HepG2 (cell line): ENCODE measurements around the gene HSD17B2. TPM values are rescaled to one million over a fixed set of nuclear protein-coding genes. Genes with fewer than 3 reads are reported as not detected.

Source experiments
- ATAC-seq: fragments of 200-7000 bp; cut with Tn5 transposase; 3 replicates; pipeline ENCODE4 v1.9.1; 2020; ENCODE audit warnings: mild to moderate bottlenecking, moderate library complexity
- BruUV-seq: library from RNA; stranded (reverse); fragments of 400-500 nt; replicated peaks from 2 replicates; lab custom pipeline; 2021; lab: Mats Ljungman, UMichigan
- CTCF ChIA-PET: fragments of 300-600 bp; formaldehyde crosslinking; extraction: SDS; loops from one replicate; lab custom pipeline; 2021; ENCODE audit warnings: low total read pairs, inconsistent platforms, low intra/inter-chr PET ratio; lab: Yijun Ruan, JAX
- POLR2A ChIA-PET: fragments of 350-600 bp; sonication (Branson Sonifier 250); formaldehyde crosslinking; loops from one replicate; lab custom pipeline; 2020; ENCODE audit warnings: antibody characterized with exemption, inconsistent platforms; lab: Yijun Ruan, JAX
- DNase-seq: peaks from one replicate; pipeline ENCODE4 v3.0.0-alpha.2; 2015; ENCODE audit warnings: low spot score
- FAIRE-seq: peaks from 3 replicates; lab custom pipeline; 2011; peaks lifted over from hg19 to GRCh38; lab: Jason Lieb, UNC
- H2AFZ ChIP-seq: one replicate; pipeline ENCODE4 v1.6.1; 2011; ENCODE audit warnings: low read length, inconsistent platforms
- H3K27ac ChIP-seq: fragments of 300-600 bp; 3 replicates; pipeline ENCODE4 v1.8.0; 2011; ENCODE audit warnings: mixed run types, mild to moderate bottlenecking, mixed read lengths, low read length, inconsistent platforms; ENCODE audit not compliant: insufficient read depth; ENCODE audit errors: extremely low read length
- H3K27me3 ChIP-seq, 2 experiments: fragments of 200-600 bp in 1 of 2; 2 replicates in 1 of 2; 3 replicates in 1 of 2; pipeline versions ENCODE4 v1.6.0 to v1.8.0; 2011; ENCODE audit warnings: low read length in 2 of 2, mild to moderate bottlenecking in 2 of 2, moderate library complexity in 2 of 2, inconsistent platforms in 1 of 2; ENCODE audit not compliant: insufficient read depth in 2 of 2, control insufficient read depth in 1 of 2
- H3K36me3 ChIP-seq, 2 experiments: fragments of 200-600 bp in 1 of 2; replicated peaks in 1 of 2; 2 replicates in 1 of 2; 3 replicates in 1 of 2; pipeline versions ENCODE4 v1.5.1 to v1.8.0; 2011; ENCODE audit warnings: low read length in 2 of 2, inconsistent platforms in 1 of 2; ENCODE audit not compliant: insufficient read depth in 2 of 2, control insufficient read depth in 1 of 2
- H3K4me1 ChIP-seq: 2 replicates; pipeline ENCODE4 v1.5.1; 2012; ENCODE audit warnings: low read length, inconsistent platforms; ENCODE audit not compliant: insufficient read depth
- H3K4me2 ChIP-seq: 2 replicates; pipeline ENCODE4 v1.6.0; 2011; ENCODE audit warnings: low read depth, low read length, inconsistent platforms
- H3K4me3 ChIP-seq, 3 experiments: fragments of 200-600 bp in 1 of 3; sonication (generic), shearing (Covaris generic) in 1 of 3; replicated peaks in 1 of 3; 2 replicates each; pipeline ENCODE4 v1.5.1; 2011 to 2016; ENCODE audit warnings: low read length in 3 of 3, inconsistent platforms in 2 of 3, low read depth in 2 of 3, mild to moderate bottlenecking in 2 of 3, control low read depth in 1 of 3, mixed read lengths in 1 of 3; ENCODE audit not compliant: insufficient read depth in 1 of 3
- H3K79me2 ChIP-seq: one replicate; pipeline ENCODE4 v1.6.1; 2011; ENCODE audit warnings: low read length, inconsistent platforms; ENCODE audit not compliant: insufficient read depth
- H3K9ac ChIP-seq: 2 replicates; pipeline ENCODE4 v1.6.0; 2011; ENCODE audit warnings: mild to moderate bottlenecking, low read depth, low read length, inconsistent platforms; ENCODE audit not compliant: insufficient read depth
- H3K9me3 ChIP-seq: 2 replicates; pipeline ENCODE4 v1.5.1; 2012; ENCODE audit warnings: mild to moderate bottlenecking, low read length
- H4K20me1 ChIP-seq: 2 replicates; pipeline ENCODE4 v1.6.0; 2011; ENCODE audit warnings: inconsistent platforms, mild to moderate bottlenecking, low read length, moderate library complexity; ENCODE audit not compliant: insufficient read depth
- HCFC1 ChIP-seq: fragments of 150-350 bp; IDR thresholded peaks from 2 replicates; pipeline ENCODE4 v1.6.1; 2014; ENCODE audit warnings: low read depth, low read length
- REL ChIP-seq: sonication (generic); formaldehyde crosslinking; conservative IDR thresholded peaks from 2 replicates; pipeline ENCODE4 v1.8.0; 2022; ENCODE audit warnings: mild to moderate bottlenecking, missing genetic modification reagents, moderate library complexity
- ZFP1 ChIP-seq: IDR thresholded peaks from 2 replicates; pipeline ENCODE4 v1.6.1; 2016
- ZNF207 ChIP-seq: fragments of 450-650 bp; IDR thresholded peaks from 2 replicates; pipeline ENCODE4 v1.6.1; 2016; ENCODE audit warnings: antibody characterized with exemption, borderline replicate concordance
- WGBS: methylation state at CpG from one replicate; pipeline ENCODE4 v1.1.6; 2017; ENCODE audit warnings: low lambda C conversion rate; 5-methylcytosine and 5-hydroxymethylcytosine counted together
- in situ Hi-C: cut with HindIII; loops from 2 replicates; pipeline ENCODE4 v1.10.0; 2017; ENCODE audit warnings: low pct_unique_long_range_greater_than_20kb; ENCODE audit not compliant: extremely low pct_ligation_motif_present
- intact Hi-C: fragments of 100-400 bp; cut with micrococcal nuclease; formaldehyde crosslinking; loops from one replicate; pipeline ENCODE4 v1.10.0; 2022; ENCODE audit not compliant: unreplicated experiment
- polyA plus RNA-seq, 8 experiments: library from polyadenylated mRNA; depleted of rRNA in 3 of 8; stranded (reverse) in 7 of 8; unstranded in 1 of 8; fragments of >200 nt; fragmentation: Illumina TruSeq in 4 of 8; extraction: Trizol in 4 of 8; gene quantifications; 2 replicates each; pipeline versions ENCODE4 v1.2.1 to v1.2.3, GENCODE V29; 2011 to 2016; ENCODE audit warnings: low read depth in 4 of 8, missing spikeins in 1 of 8, mixed read lengths in 1 of 8; ENCODE audit not compliant: insufficient read depth in 1 of 8
- total RNA-seq, 5 experiments: library from RNA; depleted of rRNA; stranded (reverse); fragments of >200 nt; fragmentation: Illumina TruSeq; extraction: Trizol; gene quantifications; 2 replicates each; pipeline ENCODE4 v1.2.3, GENCODE V29; 2016; ENCODE audit warnings: low read depth in 1 of 5
- TF ChIP-seq, protein P1 (sequence below): sonication (generic); formaldehyde crosslinking; IDR thresholded peaks from 2 replicates; pipeline ENCODE4 v1.4.0; 2020; ENCODE audit warnings: missing genetic modification reagents, mild to moderate bottlenecking, borderline replicate concordance
- TF ChIP-seq, protein P2 (sequence below): sonication (generic); formaldehyde crosslinking; IDR thresholded peaks from 2 replicates; pipeline ENCODE4 v1.4.0; 2020; ENCODE audit warnings: missing genetic modification reagents
- TF ChIP-seq, protein P3 (sequence below): IDR thresholded peaks from 2 replicates; pipeline ENCODE4 v1.6.1; 2016; ENCODE audit warnings: missing compliant biosample characterization, missing genetic modification reagents, borderline replicate concordance

The HSD17B2 gene
- total and polyA plus RNA-seq, 2 of the 13 experiments (the other 11 are each of a cell fraction or from before 2014, with no cell fraction given), result 26.3 to 69.3 TPM

DNA sequence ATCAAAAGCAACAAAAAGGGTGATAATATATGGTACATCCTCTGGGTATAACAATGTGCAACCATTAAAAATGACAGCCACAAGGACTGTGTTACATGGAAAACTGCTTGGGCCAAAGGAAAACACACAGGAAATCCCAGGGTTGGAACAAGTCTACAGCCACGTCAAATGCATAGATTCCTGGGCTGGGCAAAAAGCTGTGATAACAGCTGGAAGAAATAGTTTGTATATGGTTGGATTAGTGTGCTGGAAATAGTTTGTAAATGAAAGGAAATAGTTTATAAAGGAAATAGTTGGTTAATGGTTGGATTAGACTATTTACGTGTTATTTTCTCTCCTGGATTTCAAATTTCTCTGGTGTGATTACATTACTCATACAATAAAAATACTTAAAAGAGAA lies 2.6 kb downstream of the HSD17B2 start (continued):
- TF ChIP-seq REL (CRISPR knock-in tag) (no peak), ZNF207 (no peak), ZFP1 (CRISPR knock-in tag) (no peak), HCFC1 (no peak)
- TF ChIP-seq, protein P1, sequence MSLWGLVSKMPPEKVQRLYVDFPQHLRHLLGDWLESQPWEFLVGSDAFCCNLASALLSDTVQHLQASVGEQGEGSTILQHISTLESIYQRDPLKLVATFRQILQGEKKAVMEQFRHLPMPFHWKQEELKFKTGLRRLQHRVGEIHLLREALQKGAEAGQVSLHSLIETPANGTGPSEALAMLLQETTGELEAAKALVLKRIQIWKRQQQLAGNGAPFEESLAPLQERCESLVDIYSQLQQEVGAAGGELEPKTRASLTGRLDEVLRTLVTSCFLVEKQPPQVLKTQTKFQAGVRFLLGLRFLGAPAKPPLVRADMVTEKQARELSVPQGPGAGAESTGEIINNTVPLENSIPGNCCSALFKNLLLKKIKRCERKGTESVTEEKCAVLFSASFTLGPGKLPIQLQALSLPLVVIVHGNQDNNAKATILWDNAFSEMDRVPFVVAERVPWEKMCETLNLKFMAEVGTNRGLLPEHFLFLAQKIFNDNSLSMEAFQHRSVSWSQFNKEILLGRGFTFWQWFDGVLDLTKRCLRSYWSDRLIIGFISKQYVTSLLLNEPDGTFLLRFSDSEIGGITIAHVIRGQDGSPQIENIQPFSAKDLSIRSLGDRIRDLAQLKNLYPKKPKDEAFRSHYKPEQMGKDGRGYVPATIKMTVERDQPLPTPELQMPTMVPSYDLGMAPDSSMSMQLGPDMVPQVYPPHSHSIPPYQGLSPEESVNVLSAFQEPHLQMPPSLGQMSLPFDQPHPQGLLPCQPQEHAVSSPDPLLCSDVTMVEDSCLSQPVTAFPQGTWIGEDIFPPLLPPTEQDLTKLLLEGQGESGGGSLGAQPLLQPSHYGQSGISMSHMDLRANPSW, result no peak

DNA sequence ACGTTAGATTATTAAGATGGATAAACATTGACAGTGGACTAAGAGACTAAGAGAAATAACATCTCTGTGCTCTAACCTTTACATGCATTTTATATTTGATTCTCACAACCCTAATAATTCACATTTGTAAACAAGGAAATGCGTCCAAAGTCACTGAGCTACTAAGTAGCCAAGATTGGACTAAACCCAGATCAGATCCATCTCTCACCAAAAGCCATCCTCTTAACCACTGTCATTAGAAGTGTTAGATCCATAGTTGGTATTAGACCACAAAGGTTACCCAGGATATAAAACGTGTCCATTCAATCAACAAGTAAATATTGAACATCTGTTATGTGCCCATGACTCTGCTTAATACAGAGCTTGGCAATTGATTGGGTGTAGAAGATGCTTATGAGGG lies 5.2 kb downstream of the HSD17B2 start:
- no peak overlapping the region for H3K9ac ChIP-seq
- H3K4me2 ChIP-seq, result no peak overlapping the region
- in situ Hi-C loops, result no loop called here
- 92% methylated on average over 3 of the region's 3 CpGs for whole genome bisulfite sequencing
- intact Hi-C loops, result no loop called here
- no peak overlapping the region for H3K27ac ChIP-seq
- peaks cover 72% of the 10 kb centered on the region for H3K79me2 ChIP-seq
- ChIA-PET CTCF (no interaction called here), POLR2A (interaction anchor here (1.8 kb wide), 1 partner anchor 15 kb away, joined by 4 read pairs; no protein-coding TSS in a partner anchor)
- peaks cover 74% of the 10 kb centered on the region for H3K4me1 ChIP-seq
- TF ChIP-seq, protein P2, sequence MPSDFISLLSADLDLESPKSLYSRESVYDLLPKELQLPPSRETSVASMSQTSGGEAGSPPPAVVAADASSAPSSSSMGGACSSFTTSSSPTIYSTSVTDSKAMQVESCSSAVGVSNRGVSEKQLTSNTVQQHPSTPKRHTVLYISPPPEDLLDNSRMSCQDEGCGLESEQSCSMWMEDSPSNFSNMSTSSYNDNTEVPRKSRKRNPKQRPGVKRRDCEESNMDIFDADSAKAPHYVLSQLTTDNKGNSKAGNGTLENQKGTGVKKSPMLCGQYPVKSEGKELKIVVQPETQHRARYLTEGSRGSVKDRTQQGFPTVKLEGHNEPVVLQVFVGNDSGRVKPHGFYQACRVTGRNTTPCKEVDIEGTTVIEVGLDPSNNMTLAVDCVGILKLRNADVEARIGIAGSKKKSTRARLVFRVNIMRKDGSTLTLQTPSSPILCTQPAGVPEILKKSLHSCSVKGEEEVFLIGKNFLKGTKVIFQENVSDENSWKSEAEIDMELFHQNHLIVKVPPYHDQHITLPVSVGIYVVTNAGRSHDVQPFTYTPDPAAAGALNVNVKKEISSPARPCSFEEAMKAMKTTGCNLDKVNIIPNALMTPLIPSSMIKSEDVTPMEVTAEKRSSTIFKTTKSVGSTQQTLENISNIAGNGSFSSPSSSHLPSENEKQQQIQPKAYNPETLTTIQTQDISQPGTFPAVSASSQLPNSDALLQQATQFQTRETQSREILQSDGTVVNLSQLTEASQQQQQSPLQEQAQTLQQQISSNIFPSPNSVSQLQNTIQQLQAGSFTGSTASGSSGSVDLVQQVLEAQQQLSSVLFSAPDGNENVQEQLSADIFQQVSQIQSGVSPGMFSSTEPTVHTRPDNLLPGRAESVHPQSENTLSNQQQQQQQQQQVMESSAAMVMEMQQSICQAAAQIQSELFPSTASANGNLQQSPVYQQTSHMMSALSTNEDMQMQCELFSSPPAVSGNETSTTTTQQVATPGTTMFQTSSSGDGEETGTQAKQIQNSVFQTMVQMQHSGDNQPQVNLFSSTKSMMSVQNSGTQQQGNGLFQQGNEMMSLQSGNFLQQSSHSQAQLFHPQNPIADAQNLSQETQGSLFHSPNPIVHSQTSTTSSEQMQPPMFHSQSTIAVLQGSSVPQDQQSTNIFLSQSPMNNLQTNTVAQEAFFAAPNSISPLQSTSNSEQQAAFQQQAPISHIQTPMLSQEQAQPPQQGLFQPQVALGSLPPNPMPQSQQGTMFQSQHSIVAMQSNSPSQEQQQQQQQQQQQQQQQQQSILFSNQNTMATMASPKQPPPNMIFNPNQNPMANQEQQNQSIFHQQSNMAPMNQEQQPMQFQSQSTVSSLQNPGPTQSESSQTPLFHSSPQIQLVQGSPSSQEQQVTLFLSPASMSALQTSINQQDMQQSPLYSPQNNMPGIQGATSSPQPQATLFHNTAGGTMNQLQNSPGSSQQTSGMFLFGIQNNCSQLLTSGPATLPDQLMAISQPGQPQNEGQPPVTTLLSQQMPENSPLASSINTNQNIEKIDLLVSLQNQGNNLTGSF (CRISPR knock-in tag), result no peak
- TF ChIP-seq, protein P3, sequence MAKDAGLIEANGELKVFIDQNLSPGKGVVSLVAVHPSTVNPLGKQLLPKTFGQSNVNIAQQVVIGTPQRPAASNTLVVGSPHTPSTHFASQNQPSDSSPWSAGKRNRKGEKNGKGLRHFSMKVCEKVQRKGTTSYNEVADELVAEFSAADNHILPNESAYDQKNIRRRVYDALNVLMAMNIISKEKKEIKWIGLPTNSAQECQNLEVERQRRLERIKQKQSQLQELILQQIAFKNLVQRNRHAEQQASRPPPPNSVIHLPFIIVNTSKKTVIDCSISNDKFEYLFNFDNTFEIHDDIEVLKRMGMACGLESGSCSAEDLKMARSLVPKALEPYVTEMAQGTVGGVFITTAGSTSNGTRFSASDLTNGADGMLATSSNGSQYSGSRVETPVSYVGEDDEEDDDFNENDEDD (CRISPR knock-in tag), result no peak
- H3K27me3 ChIP-seq, result no peaks in the 10 kb centered on the region; a peak in 1 of 5 replicates
- ATAC-seq (no peak), DNase-seq (no peak), FAIRE-seq (no peak)
- no TSS peak for BruUV-seq
- H3K4me3 ChIP-seq, result no peak overlapping the region
- no peak overlapping the region for H2AFZ ChIP-seq
- no peaks in the 10 kb centered on the region; a peak in 1 of 5 replicates for H3K36me3 ChIP-seq
- H4K20me1 ChIP-seq, result no peaks in the 10 kb centered on the region; the same call in 1 of the 2 replicates
- H3K9me3 ChIP-seq, result no peaks in the 10 kb centered on the region
